HG02938 (cell line): ENCODE results near the gene FLOT2.
"Not testable (repeated sequence)": the region's sequence is repeated elsewhere in the genome, so short reads cannot be mapped to it uniquely, and the experiment has no call there.

Source experiments
- ATAC-seq: cut with Tn5 transposase; IDR thresholded peaks from one replicate; pipeline ENCODE4 v1.9.1; 2021; ENCODE audit warnings: mild to moderate bottlenecking, moderate library complexity; ENCODE audit not compliant: unreplicated experiment

Gene FLOT2

DNA sequence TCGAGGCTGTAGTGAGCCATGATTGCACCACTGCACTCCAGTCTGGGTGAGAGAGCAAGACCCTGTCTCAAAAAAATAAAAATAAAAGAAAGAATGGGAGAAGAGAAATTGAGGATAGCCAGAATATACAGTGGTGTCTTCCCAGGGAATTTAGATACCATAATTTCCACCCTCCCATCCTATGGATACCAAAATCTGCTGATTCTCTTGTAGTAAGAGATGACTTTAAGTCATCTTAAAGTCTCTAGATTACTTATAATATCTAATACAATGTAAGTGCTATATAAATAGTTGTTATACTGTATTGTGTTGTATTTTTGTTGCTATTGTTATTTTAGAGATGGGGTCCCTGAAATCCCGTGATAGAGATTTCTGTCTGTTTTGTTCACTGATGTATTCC lies 44.2 kb downstream of the FLOT2 start:
- ATAC-seq = no peak

DNA sequence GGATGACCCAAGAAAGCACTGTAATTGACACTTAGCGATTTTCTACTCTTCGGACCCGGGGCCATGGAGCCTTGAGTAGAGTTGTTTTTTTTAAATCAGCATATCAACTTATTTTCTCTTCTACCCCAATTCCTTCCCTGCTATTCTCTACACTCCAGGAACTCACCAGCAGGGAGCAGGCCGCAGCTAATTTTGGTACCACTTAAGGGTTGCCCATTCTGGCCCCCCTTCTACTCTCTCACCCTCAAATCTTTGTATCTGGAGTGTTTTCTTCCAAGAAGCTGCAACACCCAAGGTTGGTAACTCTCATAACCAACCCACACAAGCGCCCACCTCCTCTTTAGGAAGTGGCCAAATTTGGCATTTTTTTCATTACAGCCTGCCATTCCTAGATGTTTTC lies 48.3 kb downstream of the FLOT2 start:
- ATAC-seq = no peak

DNA sequence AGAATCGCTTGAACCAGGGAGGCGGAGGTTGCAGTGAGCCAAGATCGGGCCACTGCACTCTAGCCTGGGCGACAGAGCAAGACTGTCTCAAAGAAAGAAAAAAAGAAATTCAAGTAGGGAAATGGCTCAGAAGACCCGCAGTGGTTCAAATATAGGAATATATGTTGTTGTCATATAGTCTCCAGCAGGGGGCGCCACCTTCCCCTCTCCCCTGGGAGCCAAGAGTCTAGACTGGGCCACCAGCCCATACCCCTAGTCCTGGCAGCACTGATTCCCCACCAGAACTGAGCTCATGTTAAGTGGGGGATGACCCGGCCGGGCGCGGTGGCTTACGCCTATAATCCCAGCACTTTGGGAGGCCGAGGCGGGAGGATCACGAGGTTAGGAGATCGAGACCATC lies 48.9 kb downstream of the FLOT2 start:
- not testable (repeated sequence) for ATAC-seq

DNA sequence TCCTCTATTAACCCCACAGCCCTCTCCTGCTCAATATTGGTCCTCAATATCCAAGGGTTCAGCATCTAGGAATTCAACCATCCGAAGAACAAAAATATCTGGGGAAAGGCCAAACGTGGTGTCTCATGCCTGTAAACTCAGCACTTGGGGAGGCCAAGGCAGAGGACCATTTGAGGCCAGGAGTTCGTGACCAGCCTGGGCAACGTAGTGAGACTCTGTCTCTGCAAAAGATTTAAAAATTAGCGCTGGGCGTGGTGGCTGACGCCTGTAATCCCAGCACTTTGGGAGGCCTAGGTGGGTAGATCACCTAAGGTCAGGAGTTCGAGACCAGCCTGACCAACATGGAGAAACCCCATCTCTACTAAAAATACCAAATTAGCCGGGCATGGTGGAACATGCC lies 50.8 kb downstream of the FLOT2 start:
- not testable (repeated sequence) for ATAC-seq

DNA sequence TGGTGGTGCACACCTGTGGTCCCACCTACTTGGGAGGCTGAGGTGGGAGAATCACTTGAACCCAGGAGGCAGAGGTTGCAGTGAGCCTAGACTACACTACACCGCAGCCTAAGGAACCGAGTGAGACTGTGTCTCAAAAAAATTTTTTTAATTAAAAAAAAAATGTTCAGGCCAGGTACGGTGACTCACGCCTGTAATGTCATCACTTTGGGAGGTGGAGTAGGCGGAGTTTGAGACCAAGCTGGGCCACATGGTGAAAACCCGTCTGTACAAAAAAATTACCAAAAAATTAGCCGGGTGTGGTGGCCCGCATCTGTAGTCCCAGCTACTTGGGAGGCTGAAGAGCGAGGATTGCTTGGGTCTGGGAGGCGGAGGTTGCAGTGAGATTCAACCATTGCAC lies 51.3 kb downstream of the FLOT2 start:
- ATAC-seq = no peak

DNA sequence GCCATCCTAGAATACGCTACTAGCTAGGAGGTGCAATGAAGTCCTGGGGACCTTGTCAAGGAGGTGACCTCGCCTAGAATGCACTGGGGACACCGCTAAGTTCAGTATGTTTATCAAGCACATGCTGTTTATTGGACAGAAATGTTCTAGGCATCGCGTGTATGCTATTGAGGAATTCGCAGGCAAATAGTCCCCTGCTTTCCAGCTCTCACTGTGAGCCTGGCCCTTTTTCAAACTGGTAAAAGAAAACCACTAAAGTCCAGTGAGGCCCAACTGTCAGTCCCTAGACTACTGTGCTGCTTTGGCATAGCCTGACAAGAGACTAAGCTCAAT lies 53.8 kb downstream of the FLOT2 start:
- ATAC-seq = no peak

DNA sequence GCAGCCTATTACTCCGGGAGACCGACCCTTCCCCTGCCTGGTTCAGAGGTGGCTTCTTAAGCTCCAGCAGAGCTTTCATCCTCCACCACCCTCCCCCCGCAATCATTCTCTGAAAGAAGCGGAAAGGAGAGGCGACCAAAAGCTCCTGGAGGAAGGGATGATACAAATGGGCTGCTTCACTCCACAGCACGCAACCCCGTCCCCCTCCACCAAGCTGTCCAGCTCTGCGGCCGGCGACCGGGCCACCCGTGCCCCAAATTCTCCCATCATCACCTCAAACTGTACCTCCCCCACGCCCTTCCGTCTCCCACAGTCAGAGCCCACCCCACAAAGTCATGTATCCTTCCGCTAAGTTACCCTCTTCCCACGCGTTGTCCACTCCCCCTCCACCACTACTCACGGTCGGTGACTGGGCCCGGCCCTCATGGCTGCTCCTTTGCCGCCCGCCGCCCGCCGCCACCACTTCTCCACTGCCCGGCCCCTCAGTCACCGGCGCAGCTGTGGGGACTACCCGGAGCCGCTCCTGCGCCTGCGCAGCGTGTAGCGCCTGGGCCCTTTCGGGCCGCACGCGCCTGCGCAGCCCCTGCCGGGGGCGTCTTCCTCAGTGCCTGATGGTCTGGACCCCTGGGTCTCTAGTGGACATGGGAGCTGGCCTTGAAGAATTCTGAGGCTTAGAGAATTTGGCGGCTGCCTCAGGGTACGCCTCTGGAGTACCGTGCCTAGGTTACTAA lies 55.1 kb downstream of the FLOT2 start, which contains the start of gene FAM222B:
Gene FAM222B (minus strand): TSS at position 509 of the 731 bp plus-strand sequence. CDS start 76,123 bp downstream, outside the sequence.
- peak; percentile 61 for ATAC-seq

DNA sequence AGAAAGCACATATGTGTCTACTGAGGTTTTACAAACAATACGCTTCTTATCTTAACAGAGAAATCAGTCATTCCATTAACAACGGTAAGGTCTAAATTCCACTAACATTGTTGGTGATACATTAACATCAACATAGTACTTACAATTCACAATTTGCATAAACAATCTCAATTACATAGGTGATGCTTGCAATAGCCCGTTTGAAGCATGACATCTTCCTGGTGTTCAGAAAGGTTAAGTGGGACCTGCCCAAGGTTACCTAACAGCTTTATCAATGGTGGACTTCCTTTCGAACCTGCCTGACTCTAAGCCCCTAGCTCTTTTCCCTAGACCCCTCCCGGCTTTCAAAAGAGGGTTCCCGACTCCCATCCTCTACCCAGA lies 55.6 kb downstream of the FLOT2 start:
- ATAC-seq = no peak

DNA sequence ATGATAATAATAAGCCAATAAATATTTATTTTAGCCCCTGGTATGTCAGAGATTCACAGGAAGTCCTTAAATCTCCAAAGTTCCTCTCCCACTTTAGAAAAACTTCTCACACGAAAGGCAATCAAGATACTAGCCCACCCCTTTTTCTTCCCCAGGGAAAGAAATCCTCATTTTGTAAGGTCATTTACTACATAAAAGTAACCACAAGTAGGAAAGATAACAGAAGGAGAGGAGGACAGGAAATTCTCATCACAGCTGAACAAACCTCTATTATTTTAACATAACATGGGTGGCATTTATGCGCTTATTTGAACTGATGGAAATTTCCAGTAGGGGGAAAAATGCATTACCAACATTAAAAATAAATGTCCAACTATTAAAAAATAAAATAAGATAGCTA lies 58.3 kb downstream of the FLOT2 start:
- no peak for ATAC-seq

DNA sequence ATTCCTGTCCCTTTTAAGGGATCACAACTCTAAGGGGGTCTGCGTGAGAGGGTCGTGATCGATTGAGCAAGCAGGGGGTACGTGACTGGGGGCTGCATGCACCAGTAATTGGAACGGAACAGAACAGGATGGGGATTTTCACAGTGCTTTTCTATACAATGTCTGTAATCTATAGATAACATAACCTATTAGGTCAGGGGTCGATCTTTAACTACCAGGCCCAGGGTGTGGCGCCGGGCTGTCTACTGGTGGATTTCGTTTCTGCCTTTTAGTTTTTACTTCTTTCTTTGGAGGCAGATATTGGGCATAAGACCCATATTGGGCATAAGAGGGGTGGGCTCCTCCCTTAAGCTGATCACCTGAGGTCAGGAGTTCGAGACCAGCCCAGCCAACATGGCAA lies 61.0 kb downstream of the FLOT2 start:
- ATAC-seq = not testable (repeated sequence)

DNA sequence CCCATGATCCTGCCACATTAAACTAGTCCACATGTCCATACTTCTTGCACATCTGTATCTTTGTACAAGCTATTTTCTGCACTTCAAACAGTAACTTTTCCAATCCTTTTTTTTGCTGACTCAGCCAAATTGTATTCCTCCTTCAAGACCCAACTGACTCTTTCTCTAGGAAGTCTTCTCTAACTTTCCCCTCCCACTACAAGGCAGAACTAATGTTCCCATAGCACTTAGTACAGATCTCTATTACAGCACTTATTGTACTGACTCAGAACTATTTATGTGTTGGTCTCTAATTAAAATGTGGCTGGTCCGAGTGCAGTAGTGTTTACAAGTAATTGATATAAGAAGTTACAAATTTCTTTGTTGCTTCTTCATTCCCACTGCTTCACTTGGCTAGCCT lies 63.1 kb downstream of the FLOT2 start:
- ATAC-seq = no peak
